Suprapubic skin (tissue), 4 donors: ENCODE measurements around the gene POLRMT. TPM values are rescaled to one million over a fixed set of nuclear protein-coding genes. Genes with fewer than 3 reads are reported as not detected.
"Not testable (repeated sequence)": the region's sequence is repeated elsewhere in the genome, so short reads cannot be mapped to it uniquely, and the experiment has no call there.

Experiments used
- DNase-seq, 2 donors: peaks; one replicate each; pipeline ENCODE4 v3.0.0-alpha.2; 2019; ENCODE audit warnings: low spot score in 2 of 2
- H3K27ac ChIP-seq: fragments of 200-600 bp; sonication (generic); one replicate; pipeline ENCODE4 v1.5.1; 2019
- H3K27me3 ChIP-seq: fragments of 200-600 bp; sonication (generic); one replicate; pipeline ENCODE4 v1.5.1; 2019
- H3K36me3 ChIP-seq: fragments of 200-600 bp; sonication (generic); one replicate; pipeline ENCODE4 v1.5.1; 2019
- H3K4me1 ChIP-seq: fragments of 200-600 bp; sonication (generic); one replicate; pipeline ENCODE4 v1.5.1; 2019
- H3K4me3 ChIP-seq: fragments of 200-600 bp; sonication (generic); one replicate; pipeline ENCODE4 v1.5.1; 2019; ENCODE audit warnings: mild to moderate bottlenecking
- H3K9me3 ChIP-seq: fragments of 200-600 bp; sonication (generic); one replicate; pipeline ENCODE4 v1.5.1; 2019
- EP300 ChIP-seq: sonication (generic); formaldehyde crosslinking; IDR thresholded peaks from one replicate; pipeline ENCODE4 v1.6.1; 2017; ENCODE audit warnings: antibody characterized with exemption
- POLR2A ChIP-seq, 2 donors: fragments of 450-650 bp; IDR thresholded peaks; one replicate each; pipeline ENCODE4 v1.6.1; 2017; ENCODE audit warnings: antibody characterized with exemption in 2 of 2, mild to moderate bottlenecking in 2 of 2, moderate library complexity in 2 of 2
- POLR2AphosphoS5 ChIP-seq, 3 donors: sonication (generic); formaldehyde crosslinking; IDR thresholded peaks; one replicate each; pipeline ENCODE4 v1.6.1; 2017; ENCODE audit warnings: antibody characterized with exemption in 3 of 3
- WGBS: methylation state at CpG from one replicate; pipeline ENCODE4 v1.1.5; 2018; 5-methylcytosine and 5-hydroxymethylcytosine counted together
- total RNA-seq, 4 donors: library from RNA; depleted of rRNA; stranded (reverse); fragments of >200 nt; gene quantifications; one replicate each; pipeline ENCODE4 v1.1.0, GENCODE V29; 2016
- TF ChIP-seq, protein P1 (sequence below), 2 donors: fragments of 200-600 bp in 1 of 2; fragments of 450-650 bp in 1 of 2; sonication (generic) in 1 of 2; IDR thresholded peaks; one replicate each; pipeline ENCODE4 v1.5.1; 2016 to 2019; ENCODE audit warnings: antibody characterized with exemption in 2 of 2, mild to moderate bottlenecking in 1 of 2, moderate library complexity in 1 of 2

POLRMT gene
- total RNA-seq, 4 donors from 2014 or later, result 26.0 to 60.4 (median 46.3) TPM

DNA sequence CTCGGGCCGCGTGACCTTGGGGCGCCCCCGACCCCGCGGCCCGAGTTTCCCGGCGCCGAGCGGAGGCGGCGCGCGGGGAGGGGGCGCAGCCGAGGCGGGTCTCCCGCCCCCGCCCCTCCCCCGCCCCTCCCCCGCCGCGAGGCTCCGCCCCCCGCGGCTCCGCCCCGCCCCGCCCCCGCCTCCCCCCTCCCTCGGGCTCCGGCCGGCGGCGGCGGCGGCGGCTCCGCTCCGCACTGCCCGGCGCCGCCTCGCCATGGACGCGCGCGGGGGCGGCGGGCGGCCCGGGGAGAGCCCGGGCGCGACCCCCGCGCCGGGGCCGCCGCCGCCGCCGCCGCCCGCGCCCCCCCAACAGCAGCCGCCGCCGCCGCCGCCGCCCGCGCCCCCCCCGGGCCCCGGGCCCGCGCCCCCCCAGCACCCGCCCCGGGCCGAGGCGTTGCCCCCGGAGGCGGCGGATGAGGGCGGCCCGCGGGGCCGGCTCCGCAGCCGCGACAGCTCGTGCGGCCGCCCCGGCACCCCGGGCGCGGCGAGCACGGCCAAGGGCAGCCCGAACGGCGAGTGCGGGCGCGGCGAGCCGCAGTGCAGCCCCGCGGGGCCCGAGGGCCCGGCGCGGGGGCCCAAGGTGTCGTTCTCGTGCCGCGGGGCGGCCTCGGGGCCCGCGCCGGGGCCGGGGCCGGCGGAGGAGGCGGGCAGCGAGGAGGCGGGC is 43.5 kb downstream of the POLRMT start, which contains the start of gene HCN2:
TSS of gene HCN2 (plus strand) at position 189 of the 703 bp plus-strand sequence. CDS start at position 254, 65 bp downstream.
- no peak for DNase-seq
- peak within 1 kb of the TSS; percentile 41 for H3K4me3 ChIP-seq
- H3K4me1 ChIP-seq, result peaks cover 35% of the 10 kb centered on the region
- no CpG with 5 or more reads among the region's 132 CpGs for WGBS
- H3K36me3 ChIP-seq, result no peaks in the 10 kb centered on the region
- no peak within 1 kb of the TSS for H3K27ac ChIP-seq
- H3K27me3 ChIP-seq, result peaks cover 84% of the 10 kb centered on the region
- no peaks in the 10 kb centered on the region for H3K9me3 ChIP-seq
- TF ChIP-seq EP300 (no peak), POLR2A (IDR thresholded peaks at IDR 0.05) (no peak), POLR2AphosphoS5 (IDR thresholded peaks at IDR 0.05) (no peak)
- TF ChIP-seq, protein P1, sequence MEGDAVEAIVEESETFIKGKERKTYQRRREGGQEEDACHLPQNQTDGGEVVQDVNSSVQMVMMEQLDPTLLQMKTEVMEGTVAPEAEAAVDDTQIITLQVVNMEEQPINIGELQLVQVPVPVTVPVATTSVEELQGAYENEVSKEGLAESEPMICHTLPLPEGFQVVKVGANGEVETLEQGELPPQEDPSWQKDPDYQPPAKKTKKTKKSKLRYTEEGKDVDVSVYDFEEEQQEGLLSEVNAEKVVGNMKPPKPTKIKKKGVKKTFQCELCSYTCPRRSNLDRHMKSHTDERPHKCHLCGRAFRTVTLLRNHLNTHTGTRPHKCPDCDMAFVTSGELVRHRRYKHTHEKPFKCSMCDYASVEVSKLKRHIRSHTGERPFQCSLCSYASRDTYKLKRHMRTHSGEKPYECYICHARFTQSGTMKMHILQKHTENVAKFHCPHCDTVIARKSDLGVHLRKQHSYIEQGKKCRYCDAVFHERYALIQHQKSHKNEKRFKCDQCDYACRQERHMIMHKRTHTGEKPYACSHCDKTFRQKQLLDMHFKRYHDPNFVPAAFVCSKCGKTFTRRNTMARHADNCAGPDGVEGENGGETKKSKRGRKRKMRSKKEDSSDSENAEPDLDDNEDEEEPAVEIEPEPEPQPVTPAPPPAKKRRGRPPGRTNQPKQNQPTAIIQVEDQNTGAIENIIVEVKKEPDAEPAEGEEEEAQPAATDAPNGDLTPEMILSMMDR (IDR thresholded peaks at IDR 0.05), result no peak

DNA sequence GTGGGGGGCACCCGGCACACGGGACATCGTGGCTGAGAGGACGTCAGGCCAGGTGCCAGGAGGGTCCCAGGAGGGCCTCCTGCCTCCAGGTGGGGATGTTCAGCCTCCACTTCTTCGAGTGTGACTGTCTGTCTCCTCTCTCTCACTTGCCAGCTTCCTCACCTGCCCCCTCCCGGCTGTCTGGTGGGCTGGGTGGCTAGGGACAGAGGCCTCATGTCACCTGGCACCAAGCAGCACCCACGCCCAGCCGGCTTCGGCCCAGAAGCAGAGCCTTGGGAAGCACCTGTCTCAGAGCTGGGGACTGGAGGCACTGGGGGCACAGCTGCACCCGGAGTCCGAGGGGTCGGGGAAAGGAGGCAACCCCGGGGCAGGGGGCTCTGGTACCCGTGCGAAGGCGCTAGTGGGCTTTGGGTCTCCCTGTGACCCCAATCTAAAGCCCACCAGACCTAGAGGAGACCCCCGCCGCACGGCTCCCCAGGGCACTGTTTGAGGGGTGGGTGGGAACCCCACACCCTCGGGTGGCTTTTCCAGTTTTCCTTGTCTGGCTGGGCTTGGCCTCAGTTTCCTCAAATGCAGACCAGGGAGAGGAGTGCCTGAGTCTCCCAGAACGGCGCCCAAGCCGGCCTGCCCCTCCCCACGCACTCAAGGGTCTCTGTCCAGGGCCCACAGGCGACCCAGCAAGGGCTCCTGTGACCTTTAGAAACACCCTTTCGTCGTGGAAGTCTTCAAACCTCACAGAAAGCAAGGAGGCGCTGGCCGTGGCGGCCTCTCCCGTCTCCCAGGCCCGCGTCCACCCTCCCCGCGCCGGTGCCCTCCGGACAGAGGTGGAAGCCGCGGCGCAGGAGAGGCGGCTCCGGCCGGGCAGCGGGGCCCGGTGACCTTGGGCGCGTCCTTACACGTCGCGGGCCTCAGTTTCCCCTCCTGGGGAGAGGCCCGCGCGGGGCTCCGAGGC is 44.3 kb downstream of the POLRMT start:
- Histone ChIP-seq H3K36me3 (no peaks in the 10 kb centered on the region), H3K9me3 (no peaks in the 10 kb centered on the region), H3K4me1 (peaks cover 38% of the 10 kb centered on the region), H3K27ac (no peak overlapping the region), H3K4me3 (peak overlapping the region; percentile 34), H3K27me3 (peaks cover 78% of the 10 kb centered on the region)
- no peak for TF ChIP-seq POLR2A (IDR thresholded peaks at IDR 0.05)
- TF ChIP-seq, protein P1 (IDR thresholded peaks at IDR 0.05), result no peak
- TF ChIP-seq POLR2AphosphoS5 (IDR thresholded peaks at IDR 0.05), result no peak
- TF ChIP-seq EP300, result no peak
- WGBS, result 45% methylated on average over 4 of the region's 54 CpGs
- DNase-seq, result no peak

DNA sequence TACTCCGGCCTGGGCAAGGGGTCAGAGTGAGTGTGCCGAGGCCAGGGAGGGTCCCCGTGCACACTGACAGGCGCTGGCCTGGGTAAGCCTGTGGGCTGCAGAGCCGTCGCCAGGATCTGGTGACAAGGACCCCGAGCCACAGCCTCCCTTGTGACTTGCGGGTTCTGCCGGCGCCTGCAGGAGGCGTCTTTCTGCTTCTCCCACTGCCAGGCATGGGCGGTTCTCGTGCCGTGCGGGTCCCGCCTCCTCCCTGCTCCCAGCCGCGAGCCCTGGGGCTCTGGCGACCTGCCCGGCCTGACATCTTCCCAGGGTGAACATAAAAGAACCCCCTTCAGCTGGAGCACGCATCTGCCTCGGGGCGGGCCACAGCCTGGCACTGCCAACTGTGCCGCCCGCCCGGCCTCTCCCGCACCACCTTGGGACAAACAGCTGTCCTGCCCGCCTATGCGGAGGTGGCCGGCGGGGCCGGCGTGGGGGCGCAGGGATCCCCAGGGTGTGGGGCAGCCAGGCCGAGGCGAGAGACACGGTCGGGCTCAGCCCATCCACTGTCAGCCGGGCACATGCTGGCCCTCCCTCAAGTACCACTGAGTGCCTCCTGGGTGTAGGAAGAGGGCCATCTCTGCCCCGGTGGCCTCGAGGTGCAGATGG is 45.1 kb downstream of the POLRMT start:
- H3K4me1 ChIP-seq, result peaks cover 43% of the 10 kb centered on the region
- TF ChIP-seq EP300 (no peak), POLR2AphosphoS5 (IDR thresholded peaks at IDR 0.05) (no peak)
- TF ChIP-seq, protein P1 (IDR thresholded peaks at IDR 0.05), result peak in 1 of 2 donors; percentile 68
- H3K36me3 ChIP-seq, result peaks cover 5% of the 10 kb centered on the region
- WGBS, result 7% methylated on average over 10 of the region's 41 CpGs
- no peak overlapping the region for H3K27ac ChIP-seq
- peak overlapping the region; percentile 5 for H3K4me3 ChIP-seq
- no peaks in the 10 kb centered on the region for H3K9me3 ChIP-seq
- no peak for DNase-seq
- H3K27me3 ChIP-seq, result peaks cover 74% of the 10 kb centered on the region

DNA sequence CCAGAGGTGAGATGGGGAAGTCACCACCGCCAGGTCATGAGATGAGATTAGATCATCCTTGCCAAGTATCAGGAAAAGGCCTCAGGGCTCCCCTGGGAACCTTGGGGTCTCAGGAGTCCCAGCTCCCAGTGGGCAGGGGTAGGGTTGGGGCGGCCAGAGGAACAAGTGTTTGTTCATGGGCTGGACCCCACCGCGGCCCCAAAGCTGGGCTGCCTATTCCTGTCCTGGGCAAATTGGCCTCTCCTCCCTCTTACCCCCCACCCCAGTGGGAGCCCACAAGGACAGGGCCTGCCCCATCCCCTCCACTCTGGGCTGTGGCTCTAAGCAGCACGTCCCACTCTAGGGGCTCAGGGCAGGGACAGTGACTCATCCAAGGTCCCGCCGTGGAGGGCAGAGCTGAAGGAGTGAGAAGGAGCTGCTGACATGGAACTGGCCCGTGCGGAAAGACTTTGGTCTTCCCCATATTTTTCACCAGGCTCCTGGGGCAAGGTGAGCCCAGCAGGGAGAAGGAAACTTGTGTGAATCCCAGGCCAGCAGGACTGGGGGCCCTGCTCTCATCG is 47.7 kb downstream of the POLRMT start:
- 76% methylated on average over 9 of the region's 10 CpGs for WGBS
- no peak overlapping the region for H3K4me3 ChIP-seq
- H3K27ac ChIP-seq, result no peak overlapping the region
- peaks cover 49% of the 10 kb centered on the region for H3K27me3 ChIP-seq
- H3K4me1 ChIP-seq, result peaks cover 33% of the 10 kb centered on the region
- peaks cover 31% of the 10 kb centered on the region for H3K36me3 ChIP-seq
- no peak for DNase-seq
- no peak for TF ChIP-seq POLR2A (IDR thresholded peaks at IDR 0.05)
- TF ChIP-seq EP300, result no peak
- TF ChIP-seq, protein P1 (IDR thresholded peaks at IDR 0.05), result no peak
- TF ChIP-seq POLR2AphosphoS5 (IDR thresholded peaks at IDR 0.05), result no peak
- H3K9me3 ChIP-seq, result no peaks in the 10 kb centered on the region

DNA sequence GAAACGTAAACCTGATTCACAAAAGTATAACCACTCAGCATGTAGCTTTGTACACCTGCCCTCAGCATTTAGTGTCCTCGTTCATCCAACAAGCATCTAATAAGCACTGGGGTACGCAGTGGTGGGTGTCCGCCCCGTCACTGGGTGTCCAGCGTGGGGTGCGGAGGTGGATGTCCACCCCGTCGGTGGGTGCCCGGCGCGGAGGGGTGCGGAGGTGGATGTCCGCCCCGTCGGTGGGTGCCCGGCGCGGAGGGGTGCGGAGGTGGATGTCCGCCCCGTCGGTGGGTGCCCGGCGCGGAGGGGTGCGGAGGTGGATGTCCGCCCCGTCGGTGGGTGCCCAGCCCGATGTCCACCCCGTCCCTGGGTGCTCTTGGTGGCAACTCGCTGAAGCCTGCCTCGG is 48.2 kb downstream of the POLRMT start:
- not testable (repeated sequence) for H3K9me3 ChIP-seq, H3K4me3 ChIP-seq, H3K27ac ChIP-seq, DNase-seq
- Histone ChIP-seq H3K27me3 (peaks cover 44% of the 10 kb centered on the region), H3K4me1 (peaks cover 29% of the 10 kb centered on the region), H3K36me3 (peaks cover 36% of the 10 kb centered on the region)
- 84% methylated on average over 28 of the region's 34 CpGs for WGBS
